K562 (cell line): ENCODE results near the gene TRIM38. TPM values are rescaled to one million over a fixed set of nuclear protein-coding genes. Genes with fewer than 3 reads are reported as not detected.

Source experiments
- ZBTB2 ChIP-seq: fragments of 450-650 bp; IDR thresholded peaks from 2 replicates; pipeline ENCODE4 v1.6.1; 2016; ENCODE audit warnings: antibody characterized with exemption
- ZEB2 ChIP-seq: fragments of 450-650 bp; IDR thresholded peaks from 2 replicates; pipeline ENCODE4 v1.6.1; 2016
- polyA plus RNA-seq, 8 experiments: library from polyadenylated mRNA; depleted of rRNA in 4 of 8; stranded (reverse) in 5 of 8; unstranded in 3 of 8; fragments of >200 nt; fragmentation: Nextera tagmentation in 2 of 8; fragmentation: Illumina TruSeq in 1 of 8; extraction: Ambion mirVana in 2 of 8; extraction: Trizol in 1 of 8; gene quantifications; 2 replicates each; pipeline versions ENCODE4 v1.2.1 to v1.2.3, GENCODE V29; 2011 to 2014; ENCODE audit warnings: inconsistent platforms in 1 of 8, missing spikeins in 1 of 8
- total RNA-seq, 7 experiments: library from RNA; depleted of rRNA in 6 of 7; stranded (reverse); fragments of >200 nt in 6 of 7; fragmentation: Illumina TruSeq in 2 of 7; extraction: Trizol in 2 of 7; gene quantifications; 2 replicates each; pipeline versions ENCODE4 v1.2.1 to v1.2.3, GENCODE V29; 2011 to 2021; ENCODE audit warnings: low replicate concordance in 1 of 7
- TF ChIP-seq, protein P1 (sequence below): sonication (generic); formaldehyde crosslinking; IDR thresholded peaks from 2 replicates; pipeline ENCODE4 v1.8.1; 2023; ENCODE audit warnings: missing genetic modification reagents, mild to moderate bottlenecking, borderline replicate concordance
- TF ChIP-seq, protein P2 (sequence below): fragments of 250-450 bp; sonication (Bioruptor Pico); IDR thresholded peaks from 2 replicates; pipeline ENCODE4 v1.8.0; 2022; ENCODE audit warnings: inconsistent platforms
- TF ChIP-seq, protein P3 (sequence below): sonication (generic); formaldehyde crosslinking; IDR thresholded peaks from 2 replicates; pipeline ENCODE4 v1.8.0; 2022; ENCODE audit warnings: mild to moderate bottlenecking, missing genetic modification reagents, borderline replicate concordance
- TF ChIP-seq, protein P4 (sequence below): fragments of 200-800 bp; sonication (Bioruptor generic); IDR thresholded peaks from 2 replicates; pipeline ENCODE4 v1.6.1; 2016; ENCODE audit warnings: missing genetic modification characterization, missing compliant biosample characterization

Gene TRIM38
- total and polyA plus RNA-seq, 9 of the 15 experiments (the other 6 are each of a cell fraction or from before 2014, with no cell fraction given), result 1.7 to 6.7 (median 6.3) TPM

- peak; percentile 25; the same call in 1 of the 2 replicates for TF ChIP-seq ZBTB2
- TF ChIP-seq, protein P1, sequence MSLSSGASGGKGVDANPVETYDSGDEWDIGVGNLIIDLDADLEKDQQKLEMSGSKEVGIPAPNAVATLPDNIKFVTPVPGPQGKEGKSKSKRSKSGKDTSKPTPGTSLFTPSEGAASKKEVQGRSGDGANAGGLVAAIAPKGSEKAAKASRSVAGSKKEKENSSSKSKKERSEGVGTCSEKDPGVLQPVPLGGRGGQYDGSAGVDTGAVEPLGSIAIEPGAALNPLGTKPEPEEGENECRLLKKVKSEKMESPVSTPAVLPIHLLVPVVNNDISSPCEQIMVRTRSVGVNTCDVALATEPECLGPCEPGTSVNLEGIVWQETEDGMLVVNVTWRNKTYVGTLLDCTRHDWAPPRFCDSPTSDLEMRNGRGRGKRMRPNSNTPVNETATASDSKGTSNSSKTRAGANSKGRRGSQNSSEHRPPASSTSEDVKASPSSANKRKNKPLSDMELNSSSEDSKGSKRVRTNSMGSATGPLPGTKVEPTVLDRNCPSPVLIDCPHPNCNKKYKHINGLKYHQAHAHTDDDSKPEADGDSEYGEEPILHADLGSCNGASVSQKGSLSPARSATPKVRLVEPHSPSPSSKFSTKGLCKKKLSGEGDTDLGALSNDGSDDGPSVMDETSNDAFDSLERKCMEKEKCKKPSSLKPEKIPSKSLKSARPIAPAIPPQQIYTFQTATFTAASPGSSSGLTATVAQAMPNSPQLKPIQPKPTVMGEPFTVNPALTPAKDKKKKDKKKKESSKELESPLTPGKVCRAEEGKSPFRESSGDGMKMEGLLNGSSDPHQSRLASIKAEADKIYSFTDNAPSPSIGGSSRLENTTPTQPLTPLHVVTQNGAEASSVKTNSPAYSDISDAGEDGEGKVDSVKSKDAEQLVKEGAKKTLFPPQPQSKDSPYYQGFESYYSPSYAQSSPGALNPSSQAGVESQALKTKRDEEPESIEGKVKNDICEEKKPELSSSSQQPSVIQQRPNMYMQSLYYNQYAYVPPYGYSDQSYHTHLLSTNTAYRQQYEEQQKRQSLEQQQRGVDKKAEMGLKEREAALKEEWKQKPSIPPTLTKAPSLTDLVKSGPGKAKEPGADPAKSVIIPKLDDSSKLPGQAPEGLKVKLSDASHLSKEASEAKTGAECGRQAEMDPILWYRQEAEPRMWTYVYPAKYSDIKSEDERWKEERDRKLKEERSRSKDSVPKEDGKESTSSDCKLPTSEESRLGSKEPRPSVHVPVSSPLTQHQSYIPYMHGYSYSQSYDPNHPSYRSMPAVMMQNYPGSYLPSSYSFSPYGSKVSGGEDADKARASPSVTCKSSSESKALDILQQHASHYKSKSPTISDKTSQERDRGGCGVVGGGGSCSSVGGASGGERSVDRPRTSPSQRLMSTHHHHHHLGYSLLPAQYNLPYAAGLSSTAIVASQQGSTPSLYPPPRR, result no peak
- TF ChIP-seq ZEB2, result peak; percentile 30; the same call in 1 of the 2 replicates
- TF ChIP-seq, protein P2, sequence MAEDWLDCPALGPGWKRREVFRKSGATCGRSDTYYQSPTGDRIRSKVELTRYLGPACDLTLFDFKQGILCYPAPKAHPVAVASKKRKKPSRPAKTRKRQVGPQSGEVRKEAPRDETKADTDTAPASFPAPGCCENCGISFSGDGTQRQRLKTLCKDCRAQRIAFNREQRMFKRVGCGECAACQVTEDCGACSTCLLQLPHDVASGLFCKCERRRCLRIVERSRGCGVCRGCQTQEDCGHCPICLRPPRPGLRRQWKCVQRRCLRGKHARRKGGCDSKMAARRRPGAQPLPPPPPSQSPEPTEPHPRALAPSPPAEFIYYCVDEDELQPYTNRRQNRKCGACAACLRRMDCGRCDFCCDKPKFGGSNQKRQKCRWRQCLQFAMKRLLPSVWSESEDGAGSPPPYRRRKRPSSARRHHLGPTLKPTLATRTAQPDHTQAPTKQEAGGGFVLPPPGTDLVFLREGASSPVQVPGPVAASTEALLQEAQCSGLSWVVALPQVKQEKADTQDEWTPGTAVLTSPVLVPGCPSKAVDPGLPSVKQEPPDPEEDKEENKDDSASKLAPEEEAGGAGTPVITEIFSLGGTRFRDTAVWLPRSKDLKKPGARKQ (CRISPR knock-in tag), result no peak
- TF ChIP-seq, protein P3, sequence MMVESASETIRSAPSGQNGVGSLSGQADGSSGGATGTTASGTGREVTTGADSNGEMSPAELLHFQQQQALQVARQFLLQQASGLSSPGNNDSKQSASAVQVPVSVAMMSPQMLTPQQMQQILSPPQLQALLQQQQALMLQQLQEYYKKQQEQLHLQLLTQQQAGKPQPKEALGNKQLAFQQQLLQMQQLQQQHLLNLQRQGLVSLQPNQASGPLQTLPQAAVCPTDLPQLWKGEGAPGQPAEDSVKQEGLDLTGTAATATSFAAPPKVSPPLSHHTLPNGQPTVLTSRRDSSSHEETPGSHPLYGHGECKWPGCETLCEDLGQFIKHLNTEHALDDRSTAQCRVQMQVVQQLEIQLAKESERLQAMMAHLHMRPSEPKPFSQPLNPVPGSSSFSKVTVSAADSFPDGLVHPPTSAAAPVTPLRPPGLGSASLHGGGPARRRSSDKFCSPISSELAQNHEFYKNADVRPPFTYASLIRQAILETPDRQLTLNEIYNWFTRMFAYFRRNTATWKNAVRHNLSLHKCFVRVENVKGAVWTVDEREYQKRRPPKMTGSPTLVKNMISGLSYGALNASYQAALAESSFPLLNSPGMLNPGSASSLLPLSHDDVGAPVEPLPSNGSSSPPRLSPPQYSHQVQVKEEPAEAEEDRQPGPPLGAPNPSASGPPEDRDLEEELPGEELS (CRISPR knock-in tag), result no peak
- TF ChIP-seq, protein P4, sequence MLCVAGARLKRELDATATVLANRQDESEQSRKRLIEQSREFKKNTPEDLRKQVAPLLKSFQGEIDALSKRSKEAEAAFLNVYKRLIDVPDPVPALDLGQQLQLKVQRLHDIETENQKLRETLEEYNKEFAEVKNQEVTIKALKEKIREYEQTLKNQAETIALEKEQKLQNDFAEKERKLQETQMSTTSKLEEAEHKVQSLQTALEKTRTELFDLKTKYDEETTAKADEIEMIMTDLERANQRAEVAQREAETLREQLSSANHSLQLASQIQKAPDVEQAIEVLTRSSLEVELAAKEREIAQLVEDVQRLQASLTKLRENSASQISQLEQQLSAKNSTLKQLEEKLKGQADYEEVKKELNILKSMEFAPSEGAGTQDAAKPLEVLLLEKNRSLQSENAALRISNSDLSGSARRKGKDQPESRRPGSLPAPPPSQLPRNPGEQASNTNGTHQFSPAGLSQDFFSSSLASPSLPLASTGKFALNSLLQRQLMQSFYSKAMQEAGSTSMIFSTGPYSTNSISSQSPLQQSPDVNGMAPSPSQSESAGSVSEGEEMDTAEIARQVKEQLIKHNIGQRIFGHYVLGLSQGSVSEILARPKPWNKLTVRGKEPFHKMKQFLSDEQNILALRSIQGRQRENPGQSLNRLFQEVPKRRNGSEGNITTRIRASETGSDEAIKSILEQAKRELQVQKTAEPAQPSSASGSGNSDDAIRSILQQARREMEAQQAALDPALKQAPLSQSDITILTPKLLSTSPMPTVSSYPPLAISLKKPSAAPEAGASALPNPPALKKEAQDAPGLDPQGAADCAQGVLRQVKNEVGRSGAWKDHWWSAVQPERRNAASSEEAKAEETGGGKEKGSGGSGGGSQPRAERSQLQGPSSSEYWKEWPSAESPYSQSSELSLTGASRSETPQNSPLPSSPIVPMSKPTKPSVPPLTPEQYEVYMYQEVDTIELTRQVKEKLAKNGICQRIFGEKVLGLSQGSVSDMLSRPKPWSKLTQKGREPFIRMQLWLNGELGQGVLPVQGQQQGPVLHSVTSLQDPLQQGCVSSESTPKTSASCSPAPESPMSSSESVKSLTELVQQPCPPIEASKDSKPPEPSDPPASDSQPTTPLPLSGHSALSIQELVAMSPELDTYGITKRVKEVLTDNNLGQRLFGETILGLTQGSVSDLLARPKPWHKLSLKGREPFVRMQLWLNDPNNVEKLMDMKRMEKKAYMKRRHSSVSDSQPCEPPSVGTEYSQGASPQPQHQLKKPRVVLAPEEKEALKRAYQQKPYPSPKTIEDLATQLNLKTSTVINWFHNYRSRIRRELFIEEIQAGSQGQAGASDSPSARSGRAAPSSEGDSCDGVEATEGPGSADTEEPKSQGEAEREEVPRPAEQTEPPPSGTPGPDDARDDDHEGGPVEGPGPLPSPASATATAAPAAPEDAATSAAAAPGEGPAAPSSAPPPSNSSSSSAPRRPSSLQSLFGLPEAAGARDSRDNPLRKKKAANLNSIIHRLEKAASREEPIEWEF (CRISPR knock-in tag), result peak; percentile 72
Measured at GRCh38 chr6:26025047-26025893, 62.7 kb downstream of the TRIM38 start (continued).
